Spleen (tissue), 11 donors: ENCODE data around the gene THSD4. TPM values are rescaled to one million over a fixed set of nuclear protein-coding genes. Genes with fewer than 3 reads are reported as not detected.

Experiments used
- DNase-seq: peaks from one replicate; pipeline ENCODE4 v3.0.0-alpha.2; 2020
- H3K27ac ChIP-seq, 8 donors: fragments of 200-600 bp; sonication (generic) in 7 of 8; 1 replicate in 4 of 8; 2 replicates in 4 of 8; pipeline versions ENCODE4 v1.5.0 to v1.8.0; 2016 to 2021; ENCODE audit warnings: inconsistent platforms in 4 of 8, mild to moderate bottlenecking in 4 of 8, moderate library complexity in 1 of 8
- H3K27me3 ChIP-seq, 7 donors: fragments of 200-600 bp; sonication (generic) in 6 of 7; replicated peaks in 1 of 7; 1 replicate in 4 of 7; 2 replicates in 3 of 7; pipeline versions ENCODE4 v1.5.0 to v1.8.0; 2016 to 2021; ENCODE audit warnings: inconsistent platforms in 3 of 7, mild to moderate bottlenecking in 1 of 7
- H3K36me3 ChIP-seq, 6 donors: fragments of 200-600 bp; sonication (generic) in 5 of 6; 1 replicate in 4 of 6; 2 replicates in 2 of 6; pipeline versions ENCODE4 v1.5.0 to v1.8.0; 2016 to 2021; ENCODE audit warnings: inconsistent platforms in 2 of 6
- H3K4me1 ChIP-seq, 6 donors: fragments of 200-600 bp; sonication (generic) in 5 of 6; 1 replicate in 3 of 6; 2 replicates in 3 of 6; pipeline versions ENCODE4 v1.5.0 to v1.8.0; 2016 to 2021; ENCODE audit warnings: inconsistent platforms in 3 of 6
- H3K4me3 ChIP-seq, 8 donors: fragments of 200-600 bp; sonication (generic) in 7 of 8; 1 replicate in 4 of 8; 2 replicates in 4 of 8; pipeline versions ENCODE4 v1.5.0 to v1.8.0; 2016 to 2021; ENCODE audit warnings: inconsistent platforms in 4 of 8, mild to moderate bottlenecking in 4 of 8, moderate library complexity in 2 of 8
- H3K9me3 ChIP-seq, 8 donors: fragments of 200-600 bp; sonication (generic) in 7 of 8; 1 replicate in 4 of 8; 2 replicates in 4 of 8; pipeline versions ENCODE4 v1.5.0 to v1.8.0; 2016 to 2021; ENCODE audit warnings: inconsistent platforms in 4 of 8
- CTCF ChIP-seq, 11 experiments: fragments of 200-600 bp in 7 of 11; fragments of 450-650 bp in 4 of 11; sonication (generic) in 4 of 11; IDR thresholded peaks in 8 of 11; conservative IDR thresholded peaks in 3 of 11; 1 replicate in 7 of 11; 2 replicates in 4 of 11; pipeline versions ENCODE4 v1.4.0 to v1.8.0; 2016 to 2021; ENCODE audit warnings: antibody characterized with exemption in 11 of 11, inconsistent platforms in 4 of 11, mild to moderate bottlenecking in 1 of 11
- POLR2A ChIP-seq, 3 donors: fragments of 450-650 bp; IDR thresholded peaks; one replicate each; pipeline ENCODE4 v1.5.1; 2017; ENCODE audit warnings: antibody characterized with exemption in 3 of 3, mild to moderate bottlenecking in 1 of 3
- POLR2AphosphoS5 ChIP-seq, 3 donors: sonication (generic); formaldehyde crosslinking; IDR thresholded peaks; one replicate each; pipeline ENCODE4 v1.5.1; 2017; ENCODE audit warnings: antibody characterized with exemption in 3 of 3
- WGBS, 5 donors: extraction: QIAGEN DNeasy Blood & Tissue Kit in 3 of 5; methylation state at CpG; one replicate each; pipeline versions ENCODE4 v1.1.5 to v1.1.7; 2013 to 2018; 5-methylcytosine and 5-hydroxymethylcytosine counted together
- intact Hi-C: fragments of 100-400 bp; cut with DNase I; formaldehyde crosslinking; loops from one replicate; pipeline ENCODE4 v1.15.0; 2023; ENCODE audit warnings: low total_unique reads
- polyA plus RNA-seq, 3 donors: library from polyadenylated mRNA; stranded (reverse); fragments of 200-250 nt; gene quantifications; one replicate each; pipeline ENCODE4 v1.2.1, GENCODE V29; 2013
- total RNA-seq, 7 donors: library from RNA; depleted of rRNA in 3 of 7; stranded (reverse); fragments of >200 nt in 3 of 7; fragmentation: NEBNext Ultra II Directional in 4 of 7; extraction: Animal tissue kit (Norgen Biotek cat#: 25700) in 4 of 7; gene quantifications; one replicate each; pipeline versions ENCODE4 v1.1.0 to v1.2.1, GENCODE V29; 2016 to 2021
- donor health status: healthy with polysubstance abuse.
- donor health status: DM: no; HTN: no; CAD: no; lungs with moderate emphysema.
- donor health status: DM: no; HTN: no; CAD: no.
- donor health status: Bipolar disorder and iron deficiency.
- donor health status: healthy.
- donor health status: DM: no; HTN: no; CAD: no.
- donor health status: DM: yes; HTN: yes; CAD: no.

THSD4 gene
- total and polyA plus RNA-seq, 10 donors, result 0.29 to 11.3 (median 3.4) TPM

- no peaks in the 10 kb centered on the region for H3K9me3 ChIP-seq
- H3K36me3 ChIP-seq, result no peaks in the 10 kb centered on the region
- H3K27me3 ChIP-seq, result no peaks in the 10 kb centered on the region
- H3K4me3 ChIP-seq, result no peak overlapping the region
- no peaks in the 10 kb centered on the region for H3K4me1 ChIP-seq
- DNase-seq, result no peak
- intact Hi-C loops, result no loop called here
- no peak overlapping the region for H3K27ac ChIP-seq
- TF ChIP-seq CTCF (IDR thresholded peaks at IDR 0.05 in 8 of 11, conservative IDR thresholded peaks at IDR 0.05 in 3 of 11) (no peak), POLR2A (IDR thresholded peaks at IDR 0.05) (no peak), POLR2AphosphoS5 (IDR thresholded peaks at IDR 0.05) (no peak)
- WGBS, 5 donors, result 46 to 56% (median 51%) methylated on average over 3 of the region's 3 CpGs
Observed at GRCh38 chr15:71186267-71186666, 71.0 kb downstream of the THSD4 start.

GRCh38 chr15:71187078-71187477 is 71.8 kb downstream of the THSD4 start:
- TF ChIP-seq POLR2AphosphoS5 (IDR thresholded peaks at IDR 0.05) (no peak), CTCF (IDR thresholded peaks at IDR 0.05 in 8 of 11, conservative IDR thresholded peaks at IDR 0.05 in 3 of 11) (no peak), POLR2A (IDR thresholded peaks at IDR 0.05) (no peak)
- no peaks in the 10 kb centered on the region for H3K4me1 ChIP-seq
- H3K9me3 ChIP-seq, result no peaks in the 10 kb centered on the region
- WGBS, 5 donors, result 70 to 78% (median 74%) methylated on average over 5 of the region's 5 CpGs
- no peaks in the 10 kb centered on the region for H3K27me3 ChIP-seq
- H3K4me3 ChIP-seq, result no peak overlapping the region
- H3K27ac ChIP-seq, result no peak overlapping the region
- H3K36me3 ChIP-seq, result no peaks in the 10 kb centered on the region
- DNase-seq, result no peak
- intact Hi-C loops, result no loop called here

GRCh38 chr15:71187526-71187925 is 72.3 kb downstream of the THSD4 start:
- no peaks in the 10 kb centered on the region for H3K36me3 ChIP-seq
- WGBS, 5 donors, result 84 to 89% (median 87%) methylated on average over 5 of the region's 5 CpGs
- H3K27me3 ChIP-seq, result no peaks in the 10 kb centered on the region
- no peak overlapping the region for H3K27ac ChIP-seq
- no peak for DNase-seq
- TF ChIP-seq CTCF (IDR thresholded peaks at IDR 0.05 in 8 of 11, conservative IDR thresholded peaks at IDR 0.05 in 3 of 11) (no peak), POLR2A (IDR thresholded peaks at IDR 0.05) (no peak), POLR2AphosphoS5 (IDR thresholded peaks at IDR 0.05) (no peak)
- H3K4me1 ChIP-seq, result no peaks in the 10 kb centered on the region
- no peak overlapping the region for H3K4me3 ChIP-seq
- intact Hi-C loops, result no loop called here
- H3K9me3 ChIP-seq, result no peaks in the 10 kb centered on the region

- H3K4me3 ChIP-seq, result no peak overlapping the region
- DNase-seq, result no peak
- H3K9me3 ChIP-seq, result no peaks in the 10 kb centered on the region
- intact Hi-C loops, result no loop called here
- WGBS, 5 donors, result 88 to 95% (median 93%) methylated on average over 6 of the region's 6 CpGs
- TF ChIP-seq POLR2A (IDR thresholded peaks at IDR 0.05), result no peak
- TF ChIP-seq POLR2AphosphoS5 (IDR thresholded peaks at IDR 0.05), result no peak
- no peak for TF ChIP-seq CTCF (IDR thresholded peaks at IDR 0.05 in 8 of 11, conservative IDR thresholded peaks at IDR 0.05 in 3 of 11)
- no peaks in the 10 kb centered on the region for H3K4me1 ChIP-seq
- H3K36me3 ChIP-seq, result no peaks in the 10 kb centered on the region
- no peaks in the 10 kb centered on the region for H3K27me3 ChIP-seq
- no peak overlapping the region for H3K27ac ChIP-seq
Observed at GRCh38 chr15:71189718-71190117, 74.4 kb downstream of the THSD4 start.
